K562 (cell line): ENCODE results near the gene DEPP1. TPM values are rescaled to one million over a fixed set of nuclear protein-coding genes. Genes with fewer than 3 reads are reported as not detected.

Experiments
- ATAC-seq: fragments of 200-7000 bp; cut with Tn5 transposase; 3 replicates; pipeline ENCODE4 v1.9.1; 2020; ENCODE audit warnings: moderate library complexity
- BruUV-seq: library from RNA; stranded (reverse); fragments of 400-500 nt; replicated peaks from 2 replicates; lab custom pipeline; 2021; lab: Mats Ljungman, UMichigan
- CTCF ChIA-PET: fragments of 300-600 bp; formaldehyde crosslinking; extraction: SDS; loops from one replicate; lab custom pipeline; 2021; ENCODE audit warnings: low intra/inter-chr PET ratio; lab: Yijun Ruan, JAX
- POLR2A ChIA-PET: fragments of 300-600, 350-650 bp; sonication (Branson Sonifier 250); formaldehyde crosslinking; extraction: SDS; loops from one replicate; lab custom pipeline; 2021; ENCODE audit warnings: antibody characterized with exemption, inconsistent platforms; lab: Yijun Ruan, JAX
- DNase-seq, 4 experiments: peaks; one replicate each; pipeline versions ENCODE4 v3.0.0 to v3.0.0-alpha.2; 2011 to 2018; ENCODE audit warnings: low spot score in 3 of 4, mixed read lengths in 3 of 4; ENCODE audit errors: extremely low read depth in 1 of 4
- FAIRE-seq: peaks from 2 replicates; lab custom pipeline; 2011; peaks lifted over from hg19 to GRCh38; lab: Jason Lieb, UNC
- H2AFZ ChIP-seq: 2 replicates; pipeline ENCODE4 v1.6.0; 2011; ENCODE audit warnings: low read depth, low read length, control low read depth, inconsistent platforms
- H3K27ac ChIP-seq: fragments of 200-600 bp; 3 replicates; pipeline ENCODE4 v1.8.0; 2011; ENCODE audit warnings: low read depth, mild to moderate bottlenecking, control low read depth, inconsistent platforms, low read length, moderate library complexity, mixed read lengths; ENCODE audit errors: extremely low read depth
- H3K27me3 ChIP-seq, 2 experiments: fragments of 300-600 bp in 1 of 2; 2 replicates in 1 of 2; 3 replicates in 1 of 2; pipeline versions ENCODE4 v1.6.0 to v1.8.0; 2011; ENCODE audit warnings: inconsistent platforms in 2 of 2, low read length in 2 of 2, mild to moderate bottlenecking in 1 of 2, mixed read lengths in 1 of 2, moderate library complexity in 1 of 2; ENCODE audit not compliant: control insufficient read depth in 2 of 2, insufficient read depth in 2 of 2
- H3K36me3 ChIP-seq: fragments of 300-600 bp; 3 replicates; pipeline ENCODE4 v1.8.0; 2011; ENCODE audit warnings: mild to moderate bottlenecking, low read length, inconsistent platforms; ENCODE audit not compliant: control insufficient read depth, insufficient read depth
- H3K4me1 ChIP-seq, 2 experiments: fragments of 200-600 bp in 1 of 2; replicated peaks in 1 of 2; 2 replicates in 1 of 2; 3 replicates in 1 of 2; pipeline versions ENCODE4 v1.5.1 to v1.8.0; 2011; ENCODE audit warnings: inconsistent platforms in 2 of 2, low read length in 2 of 2, mild to moderate bottlenecking in 1 of 2, mixed read lengths in 1 of 2, moderate library complexity in 1 of 2; ENCODE audit not compliant: control insufficient read depth in 2 of 2, insufficient read depth in 2 of 2
- H3K4me2 ChIP-seq: 2 replicates; pipeline ENCODE4 v1.6.1; 2011; ENCODE audit warnings: low read length, control low read depth, inconsistent platforms, mixed read lengths; ENCODE audit not compliant: insufficient read depth
- H3K4me3 ChIP-seq: fragments of 200-600 bp; sonication (generic), shearing (Covaris generic); 2 replicates; pipeline ENCODE4 v1.5.1; 2016; ENCODE audit warnings: control low read depth, inconsistent platforms
- H3K79me2 ChIP-seq: fragments of 200-600 bp; 3 replicates; pipeline ENCODE4 v1.8.0; 2011; ENCODE audit warnings: low read length, inconsistent platforms; ENCODE audit not compliant: control insufficient read depth, insufficient read depth
- H3K9ac ChIP-seq, 2 experiments: 2 replicates each; pipeline versions ENCODE4 v1.6.0 to v1.6.1; 2011; ENCODE audit warnings: low read depth in 2 of 2, low read length in 2 of 2, control low read depth in 1 of 2, inconsistent platforms in 1 of 2, mild to moderate bottlenecking in 1 of 2, mixed read lengths in 1 of 2; ENCODE audit not compliant: insufficient read depth in 1 of 2
- H3K9me1 ChIP-seq: one replicate; pipeline ENCODE4 v1.6.0; 2011; ENCODE audit warnings: inconsistent platforms, mild to moderate bottlenecking, low read length, moderate library complexity; ENCODE audit not compliant: control insufficient read depth, insufficient read depth
- H3K9me3 ChIP-seq: replicated peaks from 2 replicates; pipeline ENCODE4 v1.5.1; 2011; ENCODE audit warnings: low read depth, low read length, inconsistent platforms; ENCODE audit not compliant: control insufficient read depth, insufficient read depth
- H4K20me1 ChIP-seq: replicated peaks from 2 replicates; pipeline ENCODE4 v1.6.1; 2011; ENCODE audit warnings: low read length, inconsistent platforms, mixed read lengths; ENCODE audit not compliant: control insufficient read depth, insufficient read depth
- CBX1 ChIP-seq: sonication (generic); IDR thresholded peaks from 2 replicates; pipeline ENCODE4 v1.6.1; 2016; ENCODE audit warnings: antibody characterized with exemption, low read depth, mild to moderate bottlenecking
- CEBPB ChIP-seq: fragments of 450-650 bp; IDR thresholded peaks from 2 replicates; pipeline ENCODE4 v1.6.1; 2016; ENCODE audit warnings: missing genetic modification characterization, missing compliant biosample characterization
- HMBOX1 ChIP-seq: sonication (generic); IDR thresholded peaks from 2 replicates; pipeline ENCODE4 v1.6.1; 2016
- IRF2 ChIP-seq: sonication (generic); formaldehyde crosslinking; IDR thresholded peaks from 2 replicates; pipeline ENCODE4 v1.8.1; 2022; ENCODE audit warnings: mild to moderate bottlenecking, missing genetic modification reagents
- RFX1 ChIP-seq: fragments of 450-650 bp; IDR thresholded peaks from 2 replicates; pipeline ENCODE4 v1.6.1; 2016; ENCODE audit warnings: mild to moderate bottlenecking, moderate library complexity
- SLC30A9 ChIP-seq: fragments of 250-450 bp; sonication (Bioruptor Pico); IDR thresholded peaks from 2 replicates; pipeline ENCODE4 v1.8.0; 2022; ENCODE audit warnings: mild to moderate bottlenecking, moderate library complexity
- SRSF9 ChIP-seq: fragments of 200-400 bp; formaldehyde crosslinking; IDR thresholded peaks from 2 replicates; pipeline ENCODE4 v1.6.1; 2017; ENCODE audit warnings: low read depth, low read length, borderline replicate concordance
- TBP ChIP-seq: optimal IDR thresholded peaks from 2 replicates; pipeline ENCODE3; 2011; ENCODE audit warnings: low read depth, low read length, improper control_type of control experiment
- ZNF740 ChIP-seq, 3 experiments: fragments of 200-800 bp in 1 of 3; sonication (Bioruptor generic) in 1 of 3; sonication (generic) in 1 of 3; formaldehyde crosslinking in 1 of 3; IDR thresholded peaks; 2 replicates each; pipeline versions ENCODE4 v1.6.1 to v1.8.0; 2016 to 2022; ENCODE audit warnings: mild to moderate bottlenecking in 2 of 3, missing compliant biosample characterization in 2 of 3, missing genetic modification characterization in 2 of 3, missing genetic modification reagents in 1 of 3
- WGBS: fragments of 100-300 bp; shearing (Covaris generic); methylation state at CpG from one replicate; pipeline ENCODE4 v1.1.6; 2016; ENCODE audit warnings: low coverage, mixed read lengths; ENCODE audit not compliant: insufficient coverage; ENCODE audit errors: missing lambda C conversion rate; 5-methylcytosine and 5-hydroxymethylcytosine counted together
- in situ Hi-C: fragments of 300-500 bp; cut with MboI; formaldehyde crosslinking; loops from 4 replicates; pipeline ENCODE4 v1.15.0; 2018; ENCODE audit warnings: inconsistent platforms, mixed read lengths
- intact Hi-C: fragments of 100-400 bp; cut with micrococcal nuclease; formaldehyde crosslinking; loops from 2 replicates; pipeline ENCODE4 v1.14.2; 2022
- polyA plus RNA-seq, 8 experiments: library from polyadenylated mRNA; depleted of rRNA in 4 of 8; stranded (reverse) in 5 of 8; unstranded in 3 of 8; fragments of >200 nt; fragmentation: Nextera tagmentation in 2 of 8; fragmentation: Illumina TruSeq in 1 of 8; extraction: Ambion mirVana in 2 of 8; extraction: Trizol in 1 of 8; gene quantifications; 2 replicates each; pipeline versions ENCODE4 v1.2.1 to v1.2.3, GENCODE V29; 2011 to 2014; ENCODE audit warnings: inconsistent platforms in 1 of 8, missing spikeins in 1 of 8
- total RNA-seq, 7 experiments: library from RNA; depleted of rRNA in 6 of 7; stranded (reverse); fragments of >200 nt in 6 of 7; fragmentation: Illumina TruSeq in 2 of 7; extraction: Trizol in 2 of 7; gene quantifications; 2 replicates each; pipeline versions ENCODE4 v1.2.1 to v1.2.3, GENCODE V29; 2011 to 2021; ENCODE audit warnings: low replicate concordance in 1 of 7
- TF ChIP-seq, protein P1 (sequence below): fragments of 450-650 bp; IDR thresholded peaks from 2 replicates; pipeline ENCODE4 v1.6.1; 2016; ENCODE audit warnings: borderline replicate concordance
- TF ChIP-seq, protein P2 (sequence below): sonication (generic); formaldehyde crosslinking; IDR thresholded peaks from 2 replicates; pipeline ENCODE4 v1.8.1; 2022; ENCODE audit warnings: missing genetic modification reagents

The DEPP1 gene
- total and polyA plus RNA-seq, 9 of the 15 experiments (the other 6 are each of a cell fraction or from before 2014, with no cell fraction given): 0.04 to 0.54 (median 0.20) TPM; not detected in 1

DNA sequence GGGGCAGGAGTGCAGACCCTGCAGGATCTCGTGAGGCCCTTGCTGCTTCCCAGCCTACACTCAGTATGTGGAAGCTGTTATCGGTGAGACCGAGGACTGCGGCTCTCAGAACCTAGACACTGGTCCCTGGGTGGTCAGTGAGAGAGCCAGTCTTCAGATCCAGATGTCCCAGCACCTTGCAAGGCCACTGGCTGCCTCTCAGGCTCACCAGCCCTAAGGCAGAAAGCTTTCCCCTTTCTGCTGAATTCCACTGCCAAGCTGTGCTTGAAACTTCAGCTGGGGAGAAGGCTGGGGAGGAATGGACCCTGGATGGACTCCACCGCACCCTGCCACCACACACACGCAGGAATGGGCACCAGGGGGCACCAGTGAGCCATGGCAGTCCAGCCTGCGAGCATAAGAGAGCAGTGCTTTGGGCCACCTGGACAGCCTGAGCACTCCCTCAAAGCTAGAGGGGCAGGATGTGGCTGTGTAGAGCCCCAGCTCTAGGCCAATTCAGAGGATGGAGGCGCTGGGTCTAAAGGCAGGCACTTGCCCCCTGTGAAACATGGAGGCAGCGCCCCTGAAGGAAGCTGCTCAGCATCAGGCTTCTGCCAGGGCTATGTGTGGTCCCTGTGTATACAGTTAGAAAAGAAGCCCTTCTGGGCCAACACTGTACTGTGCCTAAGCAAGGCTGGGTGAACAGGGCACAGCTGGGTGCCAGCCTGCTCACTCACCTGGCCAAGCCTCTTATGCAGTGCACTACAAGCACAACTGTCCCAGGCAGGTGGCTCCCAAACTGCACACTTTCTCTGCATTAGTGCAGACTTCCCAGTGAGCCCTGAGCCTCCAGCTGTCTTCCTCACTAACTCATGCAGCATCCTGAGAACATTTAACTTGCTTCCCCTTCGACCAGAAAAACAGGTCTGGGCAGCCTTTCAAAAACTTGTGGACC is 45.8 kb downstream of the DEPP1 start (continued):
- TF ChIP-seq HMBOX1 (no peak), ZNF740 (CRISPR knock-in tag; IDR thresholded peaks at IDR 0.05) (peak; percentile 43; the same call in 1 of the 2 replicates), ZNF740 (tag; IDR thresholded peaks at IDR 0.05) (no peak)
- TF ChIP-seq, all 486 proteins: peak for 21

DNA sequence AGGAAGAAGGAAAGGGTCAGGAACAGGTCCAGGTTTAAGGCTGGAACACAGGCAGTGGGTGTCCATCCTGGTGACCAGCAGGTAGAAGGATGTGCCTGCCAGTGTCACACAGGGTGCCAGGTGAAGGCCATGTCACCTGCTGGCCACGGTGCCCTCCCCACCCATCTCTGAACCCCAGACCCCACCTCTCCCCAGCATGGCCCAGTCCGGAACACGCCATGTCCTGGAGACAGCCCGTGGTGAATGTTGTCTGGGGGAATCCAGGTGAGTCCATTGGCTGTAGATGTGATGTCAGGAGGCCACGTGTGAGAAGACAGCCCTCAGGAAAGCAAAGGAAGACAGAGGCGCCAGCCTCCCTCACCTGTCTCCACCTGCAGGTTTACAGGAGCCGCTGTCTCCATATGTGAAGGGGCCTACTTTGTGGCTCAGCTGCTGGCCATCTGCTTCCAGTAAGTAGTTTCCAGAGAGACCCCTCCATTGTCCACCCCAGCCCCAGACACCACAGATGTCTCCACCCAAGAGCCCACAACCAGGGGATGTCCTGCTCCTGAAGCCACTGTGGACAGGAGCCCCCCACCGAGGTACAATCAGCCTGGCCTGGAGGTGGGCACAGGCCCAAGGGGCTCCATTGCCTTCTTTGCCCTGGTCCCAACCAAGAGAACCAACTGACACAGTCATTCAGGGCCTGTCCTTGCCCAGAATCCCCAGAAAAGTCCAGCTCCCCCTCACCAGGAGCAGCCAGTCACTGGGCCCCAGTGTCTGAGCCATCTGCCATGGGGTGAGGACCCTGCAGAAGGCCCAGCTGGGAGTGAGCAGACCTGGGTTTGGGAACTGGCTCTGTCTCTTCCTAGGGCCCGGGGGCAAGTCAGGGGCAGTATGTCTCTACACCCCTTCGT is 46.7 kb downstream of the DEPP1 start:
- in situ Hi-C loops (no loop called here), intact Hi-C loops (loop anchor here (1.0 kb wide), 2 partner anchors 43 to 58 kb away; no protein-coding TSS in a partner anchor)
- DNase-seq (no peak), ATAC-seq (no peak), FAIRE-seq (no peak)
- ChIA-PET CTCF (interaction anchor here (1.6 to 3.7 kb wide), 3 partner anchors 43 to 76 kb away, joined by 6 to 32 read pairs (median 25); no protein-coding TSS in a partner anchor), POLR2A (interaction anchor here (0.8 to 1.2 kb wide), 3 partner anchors 32 to 64 kb away, joined by 3 to 4 read pairs (median 3); partner anchors contain the start of gene DEPP1)
- Histone ChIP-seq H3K4me3 (no peak overlapping the region), H3K9me3 (no peaks in the 10 kb centered on the region), H4K20me1 (peaks cover 2% of the 10 kb centered on the region; the same call in 1 of the 2 replicates), H3K4me2 (no peak overlapping the region), H3K79me2 (no peaks in the 10 kb centered on the region), H3K27me3 (peaks cover 9 to 47% of the 10 kb centered on the region in 2 experiments; a peak in 4 of 5 replicates), H3K9ac (0 out of 4 replicates have a peak overlapping the region, but pooled peaks of 1 of the 2 experiments have one; percentile 14), H3K9me1 (no peaks in the 10 kb centered on the region), H3K27ac (no peak overlapping the region), H2AFZ (no peak overlapping the region), H3K4me1 (no peaks in the 10 kb centered on the region), H3K36me3 (no peaks in the 10 kb centered on the region)
- WGBS: 5% methylated on average over 10 of the region's 10 CpGs
- BruUV-seq: no TSS peak
- TF ChIP-seq, protein P1, sequence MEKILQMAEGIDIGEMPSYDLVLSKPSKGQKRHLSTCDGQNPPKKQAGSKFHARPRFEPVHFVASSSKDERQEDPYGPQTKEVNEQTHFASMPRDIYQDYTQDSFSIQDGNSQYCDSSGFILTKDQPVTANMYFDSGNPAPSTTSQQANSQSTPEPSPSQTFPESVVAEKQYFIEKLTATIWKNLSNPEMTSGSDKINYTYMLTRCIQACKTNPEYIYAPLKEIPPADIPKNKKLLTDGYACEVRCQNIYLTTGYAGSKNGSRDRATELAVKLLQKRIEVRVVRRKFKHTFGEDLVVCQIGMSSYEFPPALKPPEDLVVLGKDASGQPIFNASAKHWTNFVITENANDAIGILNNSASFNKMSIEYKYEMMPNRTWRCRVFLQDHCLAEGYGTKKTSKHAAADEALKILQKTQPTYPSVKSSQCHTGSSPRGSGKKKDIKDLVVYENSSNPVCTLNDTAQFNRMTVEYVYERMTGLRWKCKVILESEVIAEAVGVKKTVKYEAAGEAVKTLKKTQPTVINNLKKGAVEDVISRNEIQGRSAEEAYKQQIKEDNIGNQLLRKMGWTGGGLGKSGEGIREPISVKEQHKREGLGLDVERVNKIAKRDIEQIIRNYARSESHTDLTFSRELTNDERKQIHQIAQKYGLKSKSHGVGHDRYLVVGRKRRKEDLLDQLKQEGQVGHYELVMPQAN: no peak
- TF ChIP-seq CBX1 (no peak), SLC30A9 (no peak), TBP (no peak), SRSF9 (no peak), CEBPB (no peak), RFX1 (no peak), IRF2 (no peak)
- TF ChIP-seq, protein P2, sequence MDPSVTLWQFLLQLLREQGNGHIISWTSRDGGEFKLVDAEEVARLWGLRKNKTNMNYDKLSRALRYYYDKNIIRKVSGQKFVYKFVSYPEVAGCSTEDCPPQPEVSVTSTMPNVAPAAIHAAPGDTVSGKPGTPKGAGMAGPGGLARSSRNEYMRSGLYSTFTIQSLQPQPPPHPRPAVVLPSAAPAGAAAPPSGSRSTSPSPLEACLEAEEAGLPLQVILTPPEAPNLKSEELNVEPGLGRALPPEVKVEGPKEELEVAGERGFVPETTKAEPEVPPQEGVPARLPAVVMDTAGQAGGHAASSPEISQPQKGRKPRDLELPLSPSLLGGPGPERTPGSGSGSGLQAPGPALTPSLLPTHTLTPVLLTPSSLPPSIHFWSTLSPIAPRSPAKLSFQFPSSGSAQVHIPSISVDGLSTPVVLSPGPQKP (CRISPR knock-in tag): no peak
